PC-9 (cell line): ENCODE results near the gene XPC.

Experiments
- CTCF ChIP-seq: fragments of 200-600 bp; sonication (generic); conservative IDR thresholded peaks from 2 replicates; pipeline ENCODE4 v1.6.1; 2017; ENCODE audit warnings: mixed run types, antibody characterized with exemption, mild to moderate bottlenecking, moderate library complexity
- EZH2 ChIP-seq: fragments of 200-600 bp; sonication (generic); IDR thresholded peaks from 2 replicates; pipeline ENCODE4 v1.8.0; 2017; ENCODE audit warnings: antibody characterized with exemption, low read depth

GRCh38 chr3:14186854-14187458 is 8.6 kb upstream of the XPC start:
- TF ChIP-seq CTCF (no peak), EZH2 (no peak)
